NB4 (cell line): ENCODE data around the gene JAKMIP3.

ENCODE experiments used
- POLR2A ChIP-seq: IDR thresholded peaks from 2 replicates; pipeline ENCODE4 v1.6.1; 2011; ENCODE audit warnings: mild to moderate bottlenecking; ENCODE audit not compliant: insufficient read length; ENCODE audit errors: extremely low read depth
- TF ChIP-seq, protein P1 (sequence below): IDR thresholded peaks from one replicate; pipeline ENCODE4 v1.5.1; 2012; ENCODE audit warnings: low read depth, low read length

GRCh38 chr10:132058793-132059759 is 6.7 kb upstream of the JAKMIP3 start:
- TF ChIP-seq, protein P1, sequence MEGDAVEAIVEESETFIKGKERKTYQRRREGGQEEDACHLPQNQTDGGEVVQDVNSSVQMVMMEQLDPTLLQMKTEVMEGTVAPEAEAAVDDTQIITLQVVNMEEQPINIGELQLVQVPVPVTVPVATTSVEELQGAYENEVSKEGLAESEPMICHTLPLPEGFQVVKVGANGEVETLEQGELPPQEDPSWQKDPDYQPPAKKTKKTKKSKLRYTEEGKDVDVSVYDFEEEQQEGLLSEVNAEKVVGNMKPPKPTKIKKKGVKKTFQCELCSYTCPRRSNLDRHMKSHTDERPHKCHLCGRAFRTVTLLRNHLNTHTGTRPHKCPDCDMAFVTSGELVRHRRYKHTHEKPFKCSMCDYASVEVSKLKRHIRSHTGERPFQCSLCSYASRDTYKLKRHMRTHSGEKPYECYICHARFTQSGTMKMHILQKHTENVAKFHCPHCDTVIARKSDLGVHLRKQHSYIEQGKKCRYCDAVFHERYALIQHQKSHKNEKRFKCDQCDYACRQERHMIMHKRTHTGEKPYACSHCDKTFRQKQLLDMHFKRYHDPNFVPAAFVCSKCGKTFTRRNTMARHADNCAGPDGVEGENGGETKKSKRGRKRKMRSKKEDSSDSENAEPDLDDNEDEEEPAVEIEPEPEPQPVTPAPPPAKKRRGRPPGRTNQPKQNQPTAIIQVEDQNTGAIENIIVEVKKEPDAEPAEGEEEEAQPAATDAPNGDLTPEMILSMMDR = no peak
- TF ChIP-seq POLR2A = no peak
